ENCODE data around the gene BBS9.

The BBS9 gene

GRCh38 chr7:33143996-33144718 is 14.8 kb downstream of the BBS9 start:
- no peak for DNase-seq (ENCODE audit: low spot score)
- no peak for TF ChIP-seq CTCF (conservative IDR thresholded peaks at IDR 0.05; ENCODE audit: low read depth)
- no peak overlapping the region for H3K27ac ChIP-seq
- ChIA-PET CTCF (no interaction called here), POLR2A (ENCODE audit: low non-redundant PET) (no interaction called here)

- no peak for TF ChIP-seq CTCF (conservative IDR thresholded peaks at IDR 0.05; ENCODE audit: low read depth)
- no peak overlapping the region for H3K27ac ChIP-seq
- no peak for DNase-seq (ENCODE audit: low spot score)
- CTCF ChIA-PET, result no interaction called here
- POLR2A ChIA-PET (ENCODE audit: low non-redundant PET), result no interaction called here
Measured at GRCh38 chr7:33145156-33145555, 15.8 kb downstream of the BBS9 start.

- POLR2A ChIA-PET (ENCODE audit: low non-redundant PET), result no interaction called here
- TF ChIP-seq CTCF (conservative IDR thresholded peaks at IDR 0.05; ENCODE audit: low read depth), result no peak
- DNase-seq (ENCODE audit: low spot score), result no peak
- H3K27ac ChIP-seq, result no peak overlapping the region
- CTCF ChIA-PET, result interaction anchor here (0.6 kb wide), 1 partner anchor 1346 kb away, joined by 3 read pairs; no protein-coding TSS in a partner anchor
Measured at GRCh38 chr7:33152087-33152486, 22.7 kb downstream of the BBS9 start.

GRCh38 chr7:33155811-33156210 is 26.4 kb downstream of the BBS9 start:
- no peak overlapping the region for H3K27ac ChIP-seq
- POLR2A ChIA-PET (ENCODE audit: low non-redundant PET), result no interaction called here
- TF ChIP-seq CTCF (conservative IDR thresholded peaks at IDR 0.05; ENCODE audit: low read depth), result no peak
- CTCF ChIA-PET, result interaction anchor here (0.7 kb wide), 1 partner anchor 289 kb away, joined by 6 read pairs; no protein-coding TSS in a partner anchor
- DNase-seq (ENCODE audit: low spot score), result no peak

GRCh38 chr7:33156441-33156840 is 27.1 kb downstream of the BBS9 start:
- ChIA-PET CTCF (interaction anchor here (0.7 kb wide), 1 partner anchor 290 kb away, joined by 6 read pairs; no protein-coding TSS in a partner anchor), POLR2A (ENCODE audit: low non-redundant PET) (no interaction called here)
- no peak for DNase-seq (ENCODE audit: low spot score)
- TF ChIP-seq CTCF (conservative IDR thresholded peaks at IDR 0.05; ENCODE audit: low read depth), result no peak
- H3K27ac ChIP-seq, result no peak overlapping the region

GRCh38 chr7:33157311-33157710 is 27.9 kb downstream of the BBS9 start:
- DNase-seq (ENCODE audit: low spot score), result no peak
- no peak overlapping the region for H3K27ac ChIP-seq
- TF ChIP-seq CTCF (conservative IDR thresholded peaks at IDR 0.05; ENCODE audit: low read depth), result no peak
- POLR2A ChIA-PET (ENCODE audit: low non-redundant PET), result no interaction called here
- CTCF ChIA-PET, result no interaction called here
